PFSK-1 (cell line): ENCODE measurements around the gene RAG2.

Experiments
- FOXP2 ChIP-seq: optimal IDR thresholded peaks from 2 replicates; pipeline ENCODE3; 2011; ENCODE audit warnings: borderline replicate concordance, control low read depth, inconsistent platforms; ENCODE audit not compliant: insufficient read depth; ENCODE audit errors: extremely low read length, extremely low read depth
- POLR2AphosphoS5 ChIP-seq: IDR thresholded peaks from 2 replicates; pipeline ENCODE4 v1.6.1; 2012; ENCODE audit warnings: low read depth, mild to moderate bottlenecking, control low read depth, low read length, moderate library complexity
- REST ChIP-seq, 2 experiments: IDR thresholded peaks; 2 replicates each; pipeline versions ENCODE4 v1.6.1 to v1.8.0; 2011 to 2012; ENCODE audit warnings: low read depth in 2 of 2, low read length in 2 of 2, control low read depth in 1 of 2, inconsistent platforms in 1 of 2, mild to moderate bottlenecking in 1 of 2, moderate library complexity in 1 of 2; ENCODE audit not compliant: insufficient read depth in 1 of 2
- SIN3A ChIP-seq: IDR thresholded peaks from 2 replicates; pipeline ENCODE4 v1.6.1; 2012; ENCODE audit warnings: mild to moderate bottlenecking, low read length, moderate library complexity, borderline replicate concordance; ENCODE audit not compliant: insufficient read depth
- TAF1 ChIP-seq: IDR thresholded peaks from 2 replicates; pipeline ENCODE4 v1.6.1; 2012; ENCODE audit warnings: low read length, control low read depth, borderline replicate concordance; ENCODE audit not compliant: insufficient read depth

Gene RAG2

GRCh38 chr11:36615826-36616225 is 17.8 kb upstream of the RAG2 start:
- no peak for TF ChIP-seq SIN3A
- TF ChIP-seq REST (IDR thresholded peaks at IDR 0.05; ENCODE audit: insufficient read depth in 1 of 2, low read depth in 2 of 2, low read length in 2 of 2): no peak
- TF ChIP-seq TAF1: no peak
- no peak for TF ChIP-seq FOXP2
- TF ChIP-seq POLR2AphosphoS5: no peak

- TF ChIP-seq POLR2AphosphoS5 (no peak), REST (IDR thresholded peaks at IDR 0.05; ENCODE audit: insufficient read depth in 1 of 2, low read depth in 2 of 2, low read length in 2 of 2) (no peak), TAF1 (no peak), FOXP2 (no peak), SIN3A (no peak)
Observed at GRCh38 chr11:36609383-36609782, 11.3 kb upstream of the RAG2 start.

- no peak for TF ChIP-seq POLR2AphosphoS5
- TF ChIP-seq SIN3A: no peak
- TF ChIP-seq FOXP2: no peak
- no peak for TF ChIP-seq TAF1
- no peak for TF ChIP-seq REST (IDR thresholded peaks at IDR 0.05; ENCODE audit: insufficient read depth in 1 of 2, low read depth in 2 of 2, low read length in 2 of 2)
Observed at GRCh38 chr11:36608491-36609199, 10.6 kb upstream of the RAG2 start.

GRCh38 chr11:36605221-36606216 is 7.5 kb upstream of the RAG2 start:
- no peak for TF ChIP-seq REST (IDR thresholded peaks at IDR 0.05; ENCODE audit: insufficient read depth in 1 of 2, low read depth in 2 of 2, low read length in 2 of 2)
- TF ChIP-seq FOXP2: no peak
- no peak for TF ChIP-seq SIN3A
- TF ChIP-seq TAF1: no peak
- TF ChIP-seq POLR2AphosphoS5: no peak
